Fibroblast of lung (primary cell): ENCODE results near the gene NOX4.
"Not testable (repeated sequence)": the region's sequence is repeated elsewhere in the genome, so short reads cannot be mapped to it uniquely, and the experiment has no call there.

Source experiments
- EZH2 ChIP-seq: IDR thresholded peaks from 2 replicates; pipeline ENCODE4 v1.5.1; 2012; ENCODE audit warnings: low read length, control low read depth, mild to moderate bottlenecking; ENCODE audit errors: missing control alignments
- TF ChIP-seq, protein P1 (sequence below), 2 donors: IDR thresholded peaks in 1 of 2; conservative IDR thresholded peaks in 1 of 2; 1 replicate in 1 of 2; 2 replicates in 1 of 2; pipeline ENCODE4 v1.5.1; 2011 to 2012; ENCODE audit warnings: low read length in 2 of 2, control low read depth in 1 of 2, inconsistent platforms in 1 of 2, low read depth in 1 of 2, mild to moderate bottlenecking in 1 of 2

DNA sequence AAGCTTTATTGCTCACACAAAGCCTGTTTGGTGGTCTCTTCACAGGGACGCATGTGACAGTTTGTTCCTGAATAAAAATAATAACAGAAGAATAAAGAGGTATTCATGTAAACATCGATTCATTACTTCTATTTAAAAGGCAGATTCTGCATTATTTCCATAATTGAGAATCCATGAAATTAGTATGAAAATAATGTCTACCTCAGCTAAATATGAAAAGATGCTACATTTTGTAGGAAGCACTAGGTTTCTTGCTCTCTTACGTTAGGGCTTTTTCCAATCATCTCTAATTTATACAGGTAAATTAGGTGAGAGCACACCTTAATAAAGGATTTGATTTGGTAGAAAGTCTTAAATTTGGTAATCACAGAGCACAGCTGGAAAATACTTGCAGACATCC, 103.7 kb downstream of the NOX4 start:
- TF ChIP-seq, protein P1, sequence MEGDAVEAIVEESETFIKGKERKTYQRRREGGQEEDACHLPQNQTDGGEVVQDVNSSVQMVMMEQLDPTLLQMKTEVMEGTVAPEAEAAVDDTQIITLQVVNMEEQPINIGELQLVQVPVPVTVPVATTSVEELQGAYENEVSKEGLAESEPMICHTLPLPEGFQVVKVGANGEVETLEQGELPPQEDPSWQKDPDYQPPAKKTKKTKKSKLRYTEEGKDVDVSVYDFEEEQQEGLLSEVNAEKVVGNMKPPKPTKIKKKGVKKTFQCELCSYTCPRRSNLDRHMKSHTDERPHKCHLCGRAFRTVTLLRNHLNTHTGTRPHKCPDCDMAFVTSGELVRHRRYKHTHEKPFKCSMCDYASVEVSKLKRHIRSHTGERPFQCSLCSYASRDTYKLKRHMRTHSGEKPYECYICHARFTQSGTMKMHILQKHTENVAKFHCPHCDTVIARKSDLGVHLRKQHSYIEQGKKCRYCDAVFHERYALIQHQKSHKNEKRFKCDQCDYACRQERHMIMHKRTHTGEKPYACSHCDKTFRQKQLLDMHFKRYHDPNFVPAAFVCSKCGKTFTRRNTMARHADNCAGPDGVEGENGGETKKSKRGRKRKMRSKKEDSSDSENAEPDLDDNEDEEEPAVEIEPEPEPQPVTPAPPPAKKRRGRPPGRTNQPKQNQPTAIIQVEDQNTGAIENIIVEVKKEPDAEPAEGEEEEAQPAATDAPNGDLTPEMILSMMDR (conservative IDR thresholded peaks at IDR 0.05 in 1 of 2, IDR thresholded peaks at IDR 0.05 in 1 of 2; ENCODE audit: low read depth in 1 of 2, low read length in 2 of 2) = not testable (repeated sequence)
- not testable (repeated sequence) for TF ChIP-seq EZH2
